CD4-positive, alpha-beta T cell treated with Interleukin-4 for 1 hour (primary cell): ENCODE measurements around the gene LSAMP.
A peak's percentile ranks its signal among the peaks of the same experiment; 100 is the strongest.

Experiments
- DNase-seq, 2 donors: peaks; one replicate each; pipeline ENCODE4 v3.0.0-alpha.2; 2020 to 2022

The LSAMP gene

DNA sequence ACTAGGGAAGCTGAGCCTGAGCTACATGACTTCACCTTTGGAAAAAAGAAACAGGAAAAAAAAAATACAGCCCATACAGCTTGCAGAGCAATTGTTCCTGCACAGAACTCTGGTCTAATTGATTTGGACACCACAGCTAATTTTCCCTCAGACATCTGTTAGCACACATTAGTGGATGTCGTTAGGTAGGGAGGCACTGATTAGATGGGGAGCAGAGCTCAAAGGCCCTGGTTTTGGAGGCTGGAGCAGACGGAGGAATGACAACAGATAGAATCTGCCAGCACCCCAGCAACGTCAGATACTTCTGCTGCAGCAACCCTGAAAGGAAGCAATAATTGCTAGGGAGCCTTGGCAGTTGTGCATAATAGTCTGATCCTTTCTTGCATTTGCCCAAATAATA, 398.9 kb downstream of the LSAMP start:
- DNase-seq, result no peak

DNA sequence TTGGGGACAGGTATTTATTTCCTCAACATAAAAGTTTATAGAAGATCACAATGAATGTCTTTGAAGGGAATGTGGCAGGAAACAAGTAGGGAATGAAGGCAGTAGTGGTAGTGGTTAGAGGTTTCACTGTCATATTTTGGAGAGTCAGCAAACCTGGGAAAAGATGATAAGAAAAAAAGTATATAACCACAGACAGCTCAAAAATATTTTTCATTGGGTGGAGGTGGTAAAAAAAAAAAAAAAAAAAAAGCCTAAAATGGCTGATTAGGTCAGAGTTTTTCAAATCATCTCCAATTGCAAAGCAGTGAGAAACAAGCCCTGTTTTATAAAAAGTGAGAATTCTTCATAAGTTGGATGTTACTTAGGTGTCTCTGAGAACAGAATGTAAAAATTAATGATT, 400.0 kb downstream of the LSAMP start:
- DNase-seq, result no peak

DNA sequence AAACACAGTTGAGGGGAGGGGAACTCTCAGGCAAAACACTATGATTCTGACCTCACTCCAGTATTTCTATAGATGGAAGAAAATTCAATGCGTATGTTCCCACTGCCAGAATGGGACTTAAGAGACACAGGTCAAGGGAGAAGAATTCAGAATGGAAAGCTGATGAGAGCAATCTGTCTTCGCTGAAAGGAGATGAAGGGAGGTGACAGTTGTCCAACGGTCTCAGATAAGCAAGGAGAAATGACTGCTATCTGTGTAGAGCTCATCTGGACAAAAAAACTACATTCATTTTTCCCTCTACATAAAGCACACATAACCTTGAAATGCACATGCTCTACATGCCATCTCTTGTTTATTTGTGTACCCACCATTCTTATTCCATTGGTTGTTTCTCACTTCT, 405.1 kb downstream of the LSAMP start:
- DNase-seq, result no peak

DNA sequence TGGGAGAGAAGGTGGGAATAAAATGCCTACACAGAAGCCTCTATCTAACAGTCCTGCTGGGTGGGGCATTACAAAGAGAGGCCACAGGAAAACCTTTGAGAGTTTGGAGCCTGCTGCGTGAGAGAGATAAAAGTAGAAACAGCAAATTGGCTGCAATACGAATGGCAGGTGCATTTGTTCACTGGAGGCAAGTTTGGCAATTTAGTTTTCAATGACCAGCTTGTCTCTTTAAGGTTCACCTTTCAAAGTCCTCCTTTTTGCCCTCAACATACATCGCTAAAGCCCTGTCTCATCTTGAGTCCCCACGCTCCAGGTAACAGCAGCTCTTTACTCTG, 405.7 kb downstream of the LSAMP start:
- DNase-seq, result no peak

DNA sequence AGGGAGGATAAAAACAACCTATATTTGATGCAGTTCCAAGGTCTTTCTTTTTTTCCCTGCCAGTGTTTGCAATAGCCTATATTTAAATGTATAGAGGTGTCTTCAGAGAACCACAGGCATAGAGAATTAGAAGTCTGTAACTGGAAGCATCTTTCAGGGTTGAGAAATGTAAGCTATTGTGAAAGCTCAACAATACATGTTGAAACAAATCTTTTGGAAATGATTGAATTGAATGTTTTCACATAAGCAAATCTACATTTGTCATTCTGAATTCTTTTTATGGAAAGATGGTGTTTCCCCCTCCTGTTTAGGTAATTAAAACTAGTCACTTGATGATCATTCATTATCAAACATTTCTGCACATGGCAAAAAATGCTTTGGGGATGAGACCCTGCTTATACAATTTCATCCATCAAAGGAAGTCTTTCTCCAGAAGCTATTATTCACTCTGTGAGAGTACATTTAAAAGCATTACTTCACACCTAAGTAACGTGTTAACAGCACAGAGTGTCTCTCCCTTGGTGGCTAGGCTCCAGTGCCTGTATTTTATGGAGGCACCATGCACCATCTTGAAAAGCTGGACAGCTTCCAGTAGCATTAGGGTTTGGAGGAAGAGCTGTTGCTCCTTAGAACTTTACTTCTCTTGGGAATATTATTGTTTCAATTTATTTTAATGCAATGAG, 406.2 kb downstream of the LSAMP start:
- DNase-seq, result no peak

DNA sequence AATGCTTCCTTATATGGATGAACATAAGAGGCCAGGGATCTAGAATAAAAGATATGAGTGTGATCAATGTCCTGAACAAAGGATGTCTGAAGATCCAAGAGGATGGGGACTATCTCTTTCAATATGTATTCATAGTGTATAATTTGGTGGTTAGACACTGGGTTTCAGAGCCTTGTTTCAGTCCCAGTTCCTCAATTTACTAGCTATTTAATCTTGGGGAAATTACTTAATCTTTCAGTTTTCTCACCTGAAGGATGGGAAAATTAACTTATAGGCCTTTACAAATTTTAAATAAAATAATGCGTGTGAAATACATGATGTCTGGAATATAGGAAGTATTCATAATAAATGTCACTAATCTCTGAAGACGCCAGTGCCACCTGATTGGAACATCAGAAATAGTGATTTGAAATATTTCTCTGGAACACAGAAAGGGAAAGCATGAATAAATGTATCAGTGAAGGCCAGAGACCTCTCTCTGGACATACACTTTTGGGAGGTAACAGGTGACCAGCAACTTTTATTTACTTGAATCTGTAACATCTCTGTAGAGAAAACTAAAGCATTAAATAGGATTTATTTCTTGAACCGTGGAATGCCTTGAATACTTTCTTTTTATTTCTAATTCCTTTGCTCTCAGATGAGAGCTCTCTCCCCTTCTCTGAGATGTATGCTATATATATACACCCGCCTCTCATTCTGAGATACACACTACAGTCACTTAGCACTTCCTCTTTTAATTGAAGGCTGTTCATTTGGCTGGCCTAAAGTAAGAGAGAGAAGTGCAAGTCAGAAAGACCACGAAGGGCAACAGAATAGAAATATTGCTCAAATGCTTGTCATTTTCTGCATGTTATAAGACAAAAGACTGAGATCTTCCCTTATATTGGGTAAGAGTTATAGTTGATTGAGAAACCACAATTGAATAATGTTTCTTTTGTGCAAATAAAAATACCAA, 407.1 kb downstream of the LSAMP start:
- DNase-seq, result no peak

DNA sequence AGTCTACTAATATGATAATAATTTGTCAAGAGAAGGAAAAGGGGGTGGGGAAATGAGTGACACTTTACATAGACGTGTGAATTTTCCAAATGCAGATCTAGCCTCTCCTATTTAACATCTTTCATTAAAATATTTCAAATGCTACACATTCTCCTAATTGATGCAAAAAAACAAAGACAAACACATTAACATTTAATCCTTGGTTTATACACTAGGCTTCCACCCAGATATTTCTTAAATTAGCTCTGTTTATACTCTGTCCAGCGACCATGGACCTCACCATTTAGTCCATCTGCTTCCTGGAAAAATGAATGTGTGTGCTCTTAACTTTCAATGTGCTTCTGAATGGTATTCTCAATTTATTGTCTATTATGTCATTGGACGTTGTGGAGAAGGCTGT, 409.9 kb downstream of the LSAMP start:
- no peak for DNase-seq

DNA sequence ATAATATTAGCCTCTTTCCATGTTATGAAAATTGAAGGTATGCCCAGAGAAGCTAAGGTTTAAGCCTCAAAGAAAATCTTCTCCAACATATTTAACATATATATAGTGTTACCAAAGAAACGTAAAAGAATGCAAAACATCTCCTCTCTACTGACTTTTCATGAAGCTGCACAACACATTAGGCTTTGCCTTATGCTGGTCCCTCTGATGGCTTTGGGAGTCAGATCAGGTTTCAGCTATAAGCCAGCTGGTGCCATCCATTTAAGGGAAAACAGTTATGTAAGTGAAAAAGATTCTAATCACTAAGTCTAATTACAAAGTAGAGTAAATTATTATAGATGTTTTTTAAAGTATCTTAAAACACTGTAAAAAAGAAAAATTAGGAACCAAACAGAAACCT, 410.5 kb downstream of the LSAMP start:
- no peak for DNase-seq

DNA sequence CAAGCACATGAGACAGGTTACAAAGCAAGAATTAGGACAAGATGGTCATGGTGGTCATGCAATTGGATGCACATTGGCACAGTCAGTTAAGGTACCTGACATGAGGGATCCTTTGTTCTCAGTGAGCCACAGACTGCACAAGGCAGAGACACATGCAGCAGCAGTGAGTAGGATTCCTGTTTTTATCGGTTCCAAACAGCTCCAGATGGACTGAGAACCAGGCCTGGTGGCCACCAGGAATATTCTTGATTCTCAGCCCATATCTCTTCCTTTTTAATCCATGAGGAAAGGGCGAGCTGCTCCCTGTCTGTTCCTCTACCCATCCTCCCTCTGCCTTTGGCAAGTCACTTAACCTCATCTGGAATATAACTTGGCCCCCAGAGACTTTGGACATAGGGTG, 411.2 kb downstream of the LSAMP start:
- no peak for DNase-seq

DNA sequence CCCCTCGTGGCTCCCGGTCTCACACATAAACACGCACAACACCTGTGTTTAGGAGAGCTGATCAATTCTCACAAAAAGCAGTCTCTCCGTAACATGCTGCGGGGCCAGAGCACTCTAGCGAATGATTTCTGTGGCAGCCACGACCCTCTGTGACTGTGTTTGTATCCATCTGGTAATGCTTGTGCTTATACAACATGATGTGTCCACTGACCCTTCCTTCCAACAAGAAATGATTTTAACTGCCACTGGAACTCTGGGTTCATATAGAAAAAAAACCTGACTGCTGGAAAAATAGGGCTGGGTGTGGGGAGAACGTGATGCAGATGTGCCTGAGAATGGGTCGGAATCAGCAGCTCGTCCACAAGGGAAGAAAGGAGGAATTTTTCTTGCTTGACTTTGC, 411.8 kb downstream of the LSAMP start:
- no peak for DNase-seq

DNA sequence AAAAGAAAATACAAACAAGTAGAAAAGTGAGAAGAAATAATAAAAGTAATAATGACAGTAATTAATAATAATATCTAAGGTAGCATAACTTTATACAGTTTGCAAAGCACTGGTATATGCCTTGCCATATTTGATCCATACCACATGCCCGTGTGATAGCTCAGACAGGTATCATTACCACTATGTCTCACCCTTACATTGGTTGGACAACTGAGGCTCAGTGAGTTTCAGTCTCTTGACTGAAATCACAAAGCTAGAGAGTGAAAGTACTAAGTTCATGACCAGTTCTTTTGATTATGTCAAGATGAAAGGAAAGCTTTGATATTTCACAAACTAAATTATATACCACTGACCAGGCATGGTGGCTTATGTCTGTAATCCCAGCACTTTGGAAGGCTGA, 413.1 kb downstream of the LSAMP start:
- no peak for DNase-seq

DNA sequence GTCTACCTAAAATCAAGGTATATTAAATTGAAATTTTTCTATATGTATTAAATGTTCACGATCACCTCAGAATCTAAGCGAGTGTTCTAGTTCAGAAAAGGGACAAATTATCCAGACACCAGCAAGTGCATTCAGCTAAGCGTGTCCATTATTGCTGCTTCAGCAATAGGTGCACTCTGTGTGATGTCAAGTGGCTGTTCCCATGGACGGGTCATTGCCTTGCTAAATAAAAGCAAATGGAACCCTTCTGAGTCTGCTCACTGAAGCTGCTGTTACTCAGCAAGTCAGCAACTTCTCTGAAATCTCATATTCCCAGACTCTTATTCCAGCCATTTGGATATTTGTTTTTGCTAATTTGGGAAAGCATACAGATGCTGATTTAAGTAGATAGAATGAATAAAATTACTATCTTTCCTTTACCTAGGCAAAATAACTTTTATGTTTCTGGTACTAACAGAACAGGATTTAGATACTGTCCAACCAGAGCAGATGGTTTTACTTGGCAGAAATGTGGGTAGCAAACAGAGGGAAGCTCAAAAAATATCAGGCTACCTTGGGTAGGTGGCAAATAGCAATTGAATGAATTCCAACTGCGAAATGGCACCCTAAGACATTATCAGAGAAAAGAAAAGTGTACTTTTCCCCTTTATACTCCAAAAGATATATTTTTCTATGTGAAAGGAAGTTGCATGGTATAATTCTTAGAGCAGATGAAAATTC, 415.0 kb downstream of the LSAMP start:
- no peak for DNase-seq

DNA sequence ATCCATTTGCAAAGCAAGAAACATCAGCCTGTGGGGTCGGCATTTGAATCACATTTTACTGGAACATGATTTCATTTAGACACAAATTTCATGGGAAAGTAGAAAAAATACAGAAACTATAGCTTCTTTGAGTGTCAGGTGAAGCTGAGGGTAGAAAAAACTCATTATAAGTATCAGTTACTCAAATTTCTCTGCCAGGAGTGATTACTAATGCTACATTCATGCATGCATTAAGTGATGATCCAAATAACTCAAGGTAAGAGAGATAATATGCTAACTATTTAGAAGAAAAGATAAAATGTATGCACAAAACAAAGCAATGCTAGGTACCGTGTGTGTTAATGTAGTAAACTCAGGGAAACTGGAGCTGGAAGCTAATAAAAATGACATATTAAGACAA, 416.0 kb downstream of the LSAMP start:
- DNase-seq, result no peak

DNA sequence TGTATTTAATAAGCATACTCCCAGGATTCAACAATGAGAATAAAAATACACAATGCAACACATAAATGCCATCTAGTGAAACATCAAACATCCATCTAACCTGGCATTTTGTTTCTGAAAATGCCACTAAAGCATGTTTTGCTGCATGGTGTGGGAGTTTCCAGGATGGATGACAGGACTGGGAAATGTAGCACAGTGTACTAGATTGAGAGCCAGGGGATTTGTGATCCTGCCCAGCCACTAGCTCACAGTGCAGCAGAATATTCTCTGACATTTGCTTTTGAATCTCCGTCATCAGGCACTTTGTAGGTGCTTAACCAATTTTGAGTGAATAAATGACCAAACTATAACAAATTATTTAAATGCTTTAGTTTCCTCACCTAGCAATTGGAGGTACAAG, 417.1 kb downstream of the LSAMP start:
- no peak for DNase-seq

DNA sequence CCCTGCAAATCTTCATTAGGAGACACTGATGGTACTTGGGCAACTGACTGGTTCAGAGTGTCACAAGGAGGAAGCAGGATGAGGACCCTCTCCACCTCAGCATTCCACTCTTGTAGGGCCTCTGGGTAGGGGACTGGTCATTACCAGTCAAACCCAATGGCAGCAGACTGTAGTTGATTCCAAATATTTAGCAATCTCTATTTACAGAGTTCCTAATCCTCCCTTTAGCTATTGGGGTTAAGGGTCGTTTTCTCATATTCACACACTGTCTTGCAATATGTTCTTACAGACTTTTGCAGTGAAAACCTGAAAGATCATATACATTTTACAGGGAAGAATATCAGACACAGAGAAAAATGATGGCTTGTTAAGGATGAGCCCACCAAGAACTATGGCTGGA, 424.3 kb downstream of the LSAMP start:
- no peak for DNase-seq

DNA sequence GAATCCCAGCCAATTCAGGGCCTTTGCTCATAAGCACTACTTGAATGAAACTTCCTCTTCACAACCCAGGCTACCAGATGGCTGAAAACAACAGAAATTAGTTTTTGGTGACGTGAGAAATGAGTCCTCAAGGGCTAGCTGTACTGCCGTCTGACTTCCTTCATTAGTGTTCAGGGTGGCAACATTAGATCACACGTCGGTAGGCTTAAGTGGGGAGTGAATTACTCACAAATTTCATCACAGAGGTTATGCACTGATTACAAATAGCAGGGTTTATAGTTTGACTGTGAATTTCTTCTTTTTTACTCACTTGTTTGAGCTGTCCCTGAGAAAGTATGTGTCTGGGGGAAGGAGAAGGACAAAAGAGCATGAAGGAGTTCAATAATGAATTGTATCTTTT, 424.8 kb downstream of the LSAMP start:
- DNase-seq, result peak in 1 of 2 donors; percentile 11

DNA sequence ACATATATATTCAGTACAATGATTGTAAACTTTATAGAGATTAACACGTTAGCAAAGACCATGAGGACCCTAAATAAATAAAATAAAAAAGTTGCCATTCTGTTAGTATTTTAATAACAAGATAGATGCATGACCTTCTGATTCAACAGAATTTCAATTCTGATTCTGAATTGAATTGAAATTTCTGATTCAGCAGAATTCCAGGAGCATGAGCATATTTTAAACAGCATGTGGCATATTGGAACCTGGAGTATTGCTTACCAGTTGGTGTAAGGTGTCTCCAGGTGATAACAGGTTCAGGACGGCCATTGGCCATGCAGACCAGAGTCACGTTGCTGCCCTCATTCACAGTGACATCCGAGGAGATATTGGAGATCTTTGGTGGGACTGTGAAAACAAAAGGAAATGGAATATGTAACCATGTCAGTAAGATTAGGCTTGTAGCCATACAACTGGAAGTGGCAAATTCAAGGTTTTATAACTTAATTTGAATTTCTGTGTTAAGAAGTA, 426.0 kb downstream of the LSAMP start:
- no peak for DNase-seq

DNA sequence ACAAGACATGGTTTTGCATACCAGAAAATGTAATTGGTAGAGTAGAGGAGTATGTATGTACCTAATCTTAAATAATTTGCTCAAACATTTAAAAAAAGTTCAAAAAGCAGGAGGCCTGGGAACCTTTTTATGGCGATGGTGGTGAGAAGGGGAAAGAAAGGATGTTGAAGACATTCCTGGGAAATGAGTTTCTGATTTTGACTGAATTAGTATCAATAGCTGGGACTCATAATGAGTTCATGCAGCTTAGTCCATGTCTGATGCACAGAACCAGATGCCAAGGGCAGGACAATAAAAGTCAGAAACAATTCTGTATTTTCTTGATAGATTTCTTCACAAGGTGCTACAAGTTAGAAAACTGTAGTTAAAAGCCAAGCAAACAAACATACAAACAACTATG, 426.6 kb downstream of the LSAMP start:
- no peak for DNase-seq

DNA sequence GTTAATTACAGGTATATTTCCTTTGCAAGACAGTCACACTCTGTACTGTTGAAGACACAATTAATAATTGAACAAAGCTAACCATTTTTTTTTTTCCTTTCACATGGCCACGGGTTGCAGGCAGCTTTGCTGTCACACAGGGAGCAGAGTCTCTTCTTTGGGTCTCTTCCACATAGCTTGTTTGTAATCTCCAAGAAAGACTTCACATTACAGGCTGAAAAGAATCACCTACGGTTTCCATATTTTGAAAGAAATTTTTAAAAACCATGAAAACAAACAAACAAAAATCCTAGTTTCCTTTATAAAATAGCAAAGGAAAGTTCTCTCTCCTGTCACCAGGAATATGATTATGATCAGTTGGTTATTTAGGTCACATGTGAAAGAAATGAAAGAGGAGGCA, 429.4 kb downstream of the LSAMP start:
- DNase-seq, result no peak

DNA sequence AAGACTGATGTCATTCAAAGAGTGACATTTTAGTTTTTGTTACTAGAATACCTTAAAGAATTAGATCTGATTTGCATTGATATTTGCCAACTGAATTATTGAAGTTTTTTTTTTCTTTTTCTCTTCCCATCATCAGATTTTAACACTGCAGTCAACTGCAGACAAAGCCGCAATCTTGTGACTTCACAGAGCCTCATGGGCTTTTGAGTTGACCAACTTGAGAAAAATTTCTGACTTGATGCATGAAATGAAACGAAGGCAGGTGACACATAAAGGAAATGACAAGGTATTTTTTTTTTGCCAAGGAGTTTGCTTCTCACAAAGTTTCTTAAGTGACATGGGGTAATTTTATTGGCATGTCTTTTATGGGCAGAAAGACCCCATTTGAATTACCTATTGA, 438.3 kb downstream of the LSAMP start:
- DNase-seq, result no peak

DNA sequence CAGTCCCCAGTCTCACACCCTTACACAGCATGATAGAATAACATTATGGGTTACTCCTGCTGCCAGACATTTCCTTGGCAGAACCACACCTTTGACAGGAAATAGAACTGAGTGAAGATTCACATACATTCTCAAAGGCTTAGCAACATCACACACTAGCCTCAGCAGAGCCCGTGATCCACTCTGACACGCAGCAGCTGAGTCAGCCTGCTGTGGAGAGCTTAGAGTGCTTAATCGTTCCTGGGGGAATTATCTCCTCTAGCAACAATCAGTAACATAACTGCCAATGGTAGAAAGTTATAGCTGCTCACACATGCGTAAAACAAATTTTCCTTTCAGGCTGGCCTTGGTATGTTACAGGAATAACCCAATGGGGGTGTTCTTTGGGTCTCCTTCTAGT, 439.9 kb downstream of the LSAMP start:
- DNase-seq, result no peak

DNA sequence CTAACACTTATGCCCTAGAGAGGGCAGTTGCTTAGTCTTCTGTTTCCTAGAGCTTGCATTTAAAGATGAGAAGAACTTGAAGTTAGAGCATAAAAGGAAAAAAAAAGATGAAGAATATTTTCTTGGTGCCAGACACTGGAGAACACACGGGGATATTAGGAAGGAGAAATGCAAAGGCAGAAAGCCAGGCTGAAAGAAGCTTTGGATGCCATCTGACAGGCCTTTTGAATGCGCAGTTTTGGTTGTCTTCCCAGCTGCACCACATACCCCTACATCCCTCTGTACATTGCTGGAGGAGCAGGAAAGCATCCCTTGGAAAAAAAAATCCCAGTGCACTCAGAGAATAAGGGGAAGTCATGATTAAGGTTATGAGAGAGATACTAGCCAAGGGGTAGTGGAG, 443.1 kb downstream of the LSAMP start:
- no peak for DNase-seq

DNA sequence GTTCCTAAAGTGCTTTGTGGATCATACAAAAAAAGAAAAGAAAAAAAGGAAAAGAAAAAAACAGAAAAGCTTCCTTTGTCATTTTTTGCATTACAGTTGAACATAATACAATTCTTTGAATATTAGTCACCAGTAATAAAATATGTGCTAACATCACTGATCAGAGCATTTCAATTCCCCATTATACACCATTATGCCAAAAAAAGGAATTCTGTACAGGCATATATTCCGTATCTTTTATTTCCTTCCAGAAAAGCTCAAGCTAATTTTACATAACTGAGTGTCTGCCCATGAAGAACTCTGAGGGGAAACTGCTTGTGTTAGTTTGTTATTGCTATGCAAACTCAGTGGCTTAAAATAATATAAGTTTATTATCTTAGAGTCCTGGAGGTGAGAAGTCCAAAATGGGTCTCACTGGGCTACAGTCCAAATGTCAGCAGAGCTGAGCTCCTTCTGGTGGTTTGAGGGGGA, 444.1 kb downstream of the LSAMP start:
- DNase-seq, result no peak

DNA sequence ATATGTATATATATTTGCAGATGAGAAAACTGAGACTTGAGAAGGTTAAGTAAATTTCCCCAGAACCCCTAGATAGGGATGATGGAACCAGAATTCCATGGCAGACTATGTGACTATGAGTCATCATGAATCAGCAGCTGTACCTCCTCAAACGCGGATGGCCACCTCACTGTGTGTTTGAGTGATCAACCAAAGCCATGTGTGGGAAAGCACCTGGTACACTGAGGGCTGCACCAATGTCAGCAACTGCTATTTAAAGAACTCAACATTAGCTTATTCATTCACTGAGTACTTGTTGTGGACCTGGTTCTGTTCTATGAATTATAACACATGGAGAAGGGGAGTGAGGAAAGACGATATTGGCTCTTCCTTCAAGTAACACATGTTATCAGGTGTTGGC, 445.0 kb downstream of the LSAMP start:
- no peak for DNase-seq
